Myocyte (in vitro differentiated cells): ENCODE results near the gene PAQR7. TPM values are rescaled to one million over a fixed set of nuclear protein-coding genes. Genes with fewer than 3 reads are reported as not detected.

Experiments
- DNase-seq: peaks from one replicate; pipeline ENCODE4 v3.0.0-alpha.2; 2012; ENCODE audit warnings: low read depth
- total RNA-seq: library from RNA; depleted of rRNA; stranded (reverse); fragments of >200 nt; gene quantifications from 2 replicates; pipeline ENCODE4 v1.2.3, GENCODE V29; 2014

PAQR7 gene
- total RNA-seq, 1 donor from 2014 or later, result 6.3 TPM

- DNase-seq, result no peak
These were observed 28.5 kb upstream of the PAQR7 start for GRCh38 chr1:25903986-25904385.

GRCh38 chr1:25902462-25902861 is 27.0 kb upstream of the PAQR7 start:
- peak; percentile 62 for DNase-seq

GRCh38 chr1:25900219-25900618 is 24.7 kb upstream of the PAQR7 start:
- peak; percentile 54 for DNase-seq

GRCh38 chr1:25899792-25900191 is 24.3 kb upstream of the PAQR7 start:
- no peak for DNase-seq

- DNase-seq, result peak; percentile 80
These were observed 22.9 kb upstream of the PAQR7 start for GRCh38 chr1:25898223-25899015.

DNA sequence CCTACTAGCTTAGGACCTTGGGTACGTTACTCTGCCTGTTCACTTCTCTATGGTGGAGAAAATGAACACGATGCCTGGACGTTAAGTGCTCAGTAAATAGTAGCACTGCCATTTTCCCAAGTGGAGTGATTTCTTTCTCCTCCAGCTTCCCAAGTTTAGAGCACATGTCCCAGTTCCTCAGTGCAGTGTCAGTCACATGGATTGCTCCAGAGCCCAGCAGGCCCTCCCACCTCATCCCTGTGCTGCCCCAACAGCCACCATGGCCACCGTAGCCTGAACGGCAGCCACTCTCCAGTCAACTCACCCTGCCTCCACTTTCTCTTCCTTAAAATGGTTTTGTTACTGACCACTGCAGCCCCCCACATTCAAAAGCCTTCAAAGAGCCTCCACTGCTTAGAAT is 22.2 kb upstream of the PAQR7 start:
- no peak for DNase-seq

DNA sequence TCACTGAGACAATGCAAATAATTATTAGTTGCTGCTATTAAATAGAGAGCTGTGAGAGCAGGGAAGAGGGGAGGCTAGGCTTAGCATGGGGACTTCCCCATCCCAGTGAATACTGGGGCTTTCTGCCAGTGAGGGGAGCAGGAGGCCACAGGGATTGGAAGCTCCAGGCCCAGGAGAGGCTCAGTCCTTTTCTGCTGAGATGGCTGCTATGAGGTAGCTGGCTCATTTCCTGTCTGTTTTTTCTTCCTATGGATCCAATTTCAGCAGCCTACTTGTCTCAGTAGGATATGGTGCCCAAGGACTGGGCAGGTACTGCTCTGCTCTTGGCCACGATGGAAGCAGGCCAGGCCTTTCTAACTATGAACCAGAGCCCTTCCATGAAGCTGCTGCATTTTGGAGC is 20.8 kb upstream of the PAQR7 start:
- no peak for DNase-seq

GRCh38 chr1:25895365-25895990 is 20.0 kb upstream of the PAQR7 start:
- peak; percentile 93 for DNase-seq

DNA sequence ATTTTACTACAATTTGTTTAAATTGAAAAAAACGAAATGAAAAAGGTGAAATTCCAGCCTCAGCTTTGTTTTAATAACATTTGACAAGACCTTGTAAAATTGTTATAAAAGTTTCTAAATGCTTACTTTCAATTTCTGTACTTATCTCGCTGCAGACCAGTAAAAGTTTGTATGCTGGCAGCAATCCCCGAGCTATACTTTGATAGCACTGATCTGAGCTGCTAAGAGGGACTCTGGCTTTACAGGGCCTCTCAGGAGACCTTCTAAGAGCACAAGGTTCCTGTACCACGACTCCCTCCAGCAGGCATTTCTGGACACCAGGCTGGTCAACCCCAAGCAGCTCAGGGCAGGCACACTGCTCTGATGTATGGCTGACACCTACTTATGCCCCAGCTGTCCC is 17.6 kb upstream of the PAQR7 start:
- peak; percentile 59 for DNase-seq

DNA sequence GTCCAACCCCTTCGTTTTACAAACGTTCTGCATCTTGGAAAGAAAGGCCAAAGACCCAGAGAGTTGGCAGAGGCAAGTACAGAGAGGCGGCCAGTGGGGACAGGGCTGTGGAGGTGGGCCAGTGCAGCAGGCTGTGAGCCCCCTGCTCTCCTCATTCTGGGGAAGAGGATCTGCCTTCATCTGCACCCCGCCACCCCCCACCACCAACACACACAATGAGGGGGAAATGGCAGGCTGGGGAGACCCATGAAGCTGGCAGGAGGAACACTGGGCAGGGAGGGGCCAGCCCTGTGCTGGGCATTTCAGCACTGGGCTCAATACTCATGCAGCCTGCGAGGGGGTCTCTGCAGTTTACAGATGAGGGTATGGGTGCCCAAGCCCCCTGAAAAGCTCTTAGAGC is 16.1 kb upstream of the PAQR7 start:
- no peak for DNase-seq

- DNase-seq, result peak; percentile 57
These were observed 14.9 kb upstream of the PAQR7 start for GRCh38 chr1:25890239-25891034.

- DNase-seq, result peak; percentile 55
These were observed 14.0 kb upstream of the PAQR7 start for GRCh38 chr1:25889470-25889869.

DNA sequence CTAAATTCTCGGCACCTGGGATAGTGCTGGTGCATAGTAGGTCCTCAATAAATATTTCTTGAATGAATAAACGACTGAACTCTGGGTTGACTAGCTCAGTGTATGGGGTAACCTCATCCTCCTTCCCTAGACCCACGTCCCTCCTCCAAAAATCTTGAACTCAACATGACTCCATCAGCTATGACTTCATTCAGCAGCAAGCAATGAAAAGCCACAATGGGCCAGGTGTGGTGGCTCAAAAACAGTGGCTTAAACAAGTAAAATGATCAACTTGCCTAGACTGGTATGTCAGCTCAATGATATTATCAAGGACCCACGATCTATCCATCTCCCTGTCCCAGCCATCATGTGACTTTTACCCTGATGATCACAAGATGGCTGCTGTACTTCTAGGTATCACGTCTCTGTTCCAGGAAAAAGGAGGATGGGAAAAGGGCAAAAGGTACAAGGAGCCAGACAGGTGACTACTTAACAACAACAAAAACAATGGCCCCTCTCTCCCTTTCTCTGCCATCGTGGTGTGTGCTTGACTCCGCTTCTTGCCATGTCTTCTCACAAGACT is 13.0 kb upstream of the PAQR7 start:
- peak; percentile 64 for DNase-seq

GRCh38 chr1:25885602-25886001 is 10.1 kb upstream of the PAQR7 start:
- no peak for DNase-seq

- DNase-seq, result no peak
These were observed 5.8 kb upstream of the PAQR7 start for GRCh38 chr1:25881266-25881665.

- no peak for DNase-seq
These were observed 5.0 kb upstream of the PAQR7 start for GRCh38 chr1:25880518-25880917.

DNA sequence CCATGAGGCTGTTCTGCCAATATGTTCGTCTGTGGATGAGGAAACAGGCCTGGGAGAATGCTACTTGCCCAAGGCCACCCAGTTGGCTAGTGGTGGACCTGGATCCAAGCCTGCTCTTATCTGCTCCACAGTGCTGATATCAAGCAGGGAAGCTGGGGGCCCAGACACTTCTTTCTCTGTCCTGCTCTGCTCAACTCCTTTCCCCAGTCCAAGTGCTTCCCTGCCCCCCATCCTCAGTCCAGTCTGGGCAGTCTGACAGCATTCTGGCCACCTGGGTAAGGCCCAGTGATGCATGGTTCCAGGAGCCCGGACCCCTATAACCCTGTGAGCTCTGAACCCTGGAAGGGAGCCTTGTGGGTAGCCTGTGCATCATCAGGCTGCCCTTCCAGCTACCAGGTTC is 4.2 kb upstream of the PAQR7 start:
- no peak for DNase-seq

DNA sequence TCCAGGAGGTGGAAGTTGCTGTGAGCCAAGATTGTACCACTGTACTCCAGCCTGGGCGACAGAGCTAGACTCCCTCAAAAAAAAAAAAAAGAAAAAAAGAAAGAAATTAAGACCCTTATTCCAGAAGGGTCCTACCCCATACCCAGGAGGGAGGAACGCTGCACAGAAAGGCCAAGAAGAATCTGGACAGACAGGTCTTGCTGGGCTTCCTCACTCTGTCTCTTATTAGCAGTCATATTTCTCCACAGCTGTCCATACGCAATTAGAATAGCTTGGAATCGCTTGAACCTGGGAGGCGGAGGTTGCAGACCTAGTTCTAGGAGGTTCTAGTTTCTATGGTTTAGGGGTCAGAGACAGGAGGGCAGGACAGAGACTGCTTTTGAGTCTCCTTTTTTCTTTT is 3.2 kb upstream of the PAQR7 start:
- no peak for DNase-seq

DNA sequence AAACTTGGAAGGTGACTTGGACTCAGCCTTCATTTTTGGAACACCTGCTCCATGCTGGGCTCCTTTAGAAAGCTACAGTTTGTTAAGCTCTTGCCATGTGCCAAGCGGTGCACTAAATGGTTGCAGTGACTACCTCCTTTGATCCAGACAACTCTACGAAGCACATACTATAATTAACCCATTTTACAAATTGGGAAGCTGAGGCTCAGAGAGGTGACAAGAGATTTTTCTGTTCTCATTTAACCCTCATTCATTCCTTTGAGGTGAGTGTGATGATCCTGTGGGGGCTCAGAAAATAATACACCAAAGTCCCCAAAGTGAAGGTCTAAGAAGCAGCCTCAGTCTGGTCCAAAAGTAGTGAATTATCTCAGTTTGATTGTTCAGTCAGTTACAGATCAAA is 1.6 kb upstream of the PAQR7 start:
- DNase-seq, result no peak

GRCh38 chr1:25876693-25877077 is 1.2 kb upstream of the PAQR7 start:
- no peak for DNase-seq

GRCh38 chr1:25875856-25876692 is 566 bp upstream of the PAQR7 start:
- no peak for DNase-seq
